ENCODE data around the gene C1QTNF6. TPM values are rescaled to one million over a fixed set of nuclear protein-coding genes. Genes with fewer than 3 reads are reported as not detected.

C1QTNF6 gene
- total RNA-seq, 1 experiment from 2014 or later = 15.2 TPM

GRCh38 chr22:37138849-37139561, 49.0 kb downstream of the C1QTNF6 start:
- ATAC-seq = no peak
- intact Hi-C loops (cut with micrococcal nuclease) = loop anchor here (10.0 kb wide), 1 partner anchor 56 kb away; no protein-coding TSS in a partner anchor
- Histone ChIP-seq H2AFZ (ENCODE audit: low read depth, low read length, poor library complexity, severe bottlenecking) (no peak overlapping the region), H3K9ac (ENCODE audit: low read length) (no peak overlapping the region), H4K20me1 (ENCODE audit: insufficient read depth) (no peaks in the 10 kb centered on the region), H3K27ac (ENCODE audit: low read depth, low read length) (no peak overlapping the region), H3K4me3 (replicated peaks in 1 of 2; ENCODE audit: low read depth in 1 of 2, low read length in 2 of 2) (no peak overlapping the region), H3K27me3 (ENCODE audit: insufficient read depth, low read length) (no peaks in the 10 kb centered on the region), H3K79me2 (ENCODE audit: insufficient read depth, low read length) (no peaks in the 10 kb centered on the region), H3K4me1 (ENCODE audit: control insufficient read depth in 1 of 2, insufficient read depth in 2 of 2, low read length in 2 of 2) (no peaks in the 10 kb centered on the region), H3K36me3 (ENCODE audit: control insufficient read depth in 1 of 2, insufficient read depth in 2 of 2, low read length in 2 of 2) (no peaks in the 10 kb centered on the region), H3K4me2 (ENCODE audit: low read length) (no peak overlapping the region), H3K9me2 (ENCODE audit: insufficient read depth) (no peaks in the 10 kb centered on the region), H3K9me3 (ENCODE audit: control insufficient read depth in 1 of 2, insufficient read depth in 1 of 2, low read depth in 1 of 2, low read length in 2 of 2) (no peaks in the 10 kb centered on the region)
- no peak for TF ChIP-seq POLR2AphosphoS5 (IDR thresholded peaks at IDR 0.05; ENCODE audit: low read depth, low read length)
- no peak for TF ChIP-seq POLR2A (IDR thresholded peaks at IDR 0.05; ENCODE audit: borderline replicate concordance, extremely low read depth, insufficient read depth, insufficient read length)
- TF ChIP-seq CBX3 (IDR thresholded peaks at IDR 0.05; ENCODE audit: low read depth) = no peak
- no peak for TF ChIP-seq ATF3 (IDR thresholded peaks at IDR 0.05)
- TF ChIP-seq SP1 (IDR thresholded peaks at IDR 0.05; ENCODE audit: low read depth) = no peak
- no peak for TF ChIP-seq SRF (IDR thresholded peaks at IDR 0.05; ENCODE audit: low read depth)
- TF ChIP-seq SIN3A (IDR thresholded peaks at IDR 0.05; ENCODE audit: low read depth) = no peak
- no peak for TF ChIP-seq REST (IDR thresholded peaks at IDR 0.05; ENCODE audit: low read depth)
- no peak for TF ChIP-seq ZBTB33 (IDR thresholded peaks at IDR 0.05; ENCODE audit: extremely low read depth, insufficient replicate concordance, low read length)
- TF ChIP-seq TCF7L2 (IDR thresholded peaks at IDR 0.05; ENCODE audit: borderline replicate concordance, extremely low read depth, insufficient read depth, insufficient read length) = no peak
- no peak for TF ChIP-seq JUND (IDR thresholded peaks at IDR 0.05)
- TF ChIP-seq EZH2 (IDR thresholded peaks at IDR 0.05) = no peak
- TF ChIP-seq EGR1 (IDR thresholded peaks at IDR 0.05; ENCODE audit: low read depth) = no peak
- no peak for TF ChIP-seq CTCF (IDR thresholded peaks at IDR 0.05 in 2 of 3, conservative IDR thresholded peaks at IDR 0.05 in 1 of 3; ENCODE audit: borderline replicate concordance in 1 of 3, insufficient read depth in 1 of 3, low read depth in 2 of 3, low read length in 2 of 3)
- no peak for TF ChIP-seq ZFX (IDR thresholded peaks at IDR 0.05)
- POLR2A ChIA-PET = no interaction called here
- RAD21 ChIA-PET (ENCODE audit: low non-redundant PET in 1 of 2, low total read pairs in 2 of 2, uncharacterized antibody in 2 of 2, unreplicated experiment in 2 of 2) = no interaction called here
- no TSS peak for BruUV-seq (replicated peaks)
- no peak for DNase-seq (ENCODE audit: low read depth, low spot score)
- CTCF ChIA-PET = interaction anchor here (1.4 to 1.6 kb wide), 2 partner anchors 12 to 60 kb away, joined by 4 read pairs; no protein-coding TSS in a partner anchor

All from HCT116 (cell line).